Psoas muscle (tissue), 8 donors: ENCODE data around the gene CORO2B. TPM values are rescaled to one million over a fixed set of nuclear protein-coding genes. Genes with fewer than 3 reads are reported as not detected.

Experiments
- ATAC-seq, 4 donors: fragments of 200-7000 bp; cut with Tn5 transposase; one replicate each; pipeline ENCODE4 v1.9.1; 2020; ENCODE audit warnings: moderate library complexity in 3 of 4, mild to moderate bottlenecking in 2 of 4
- DNase-seq, 2 donors: peaks; one replicate each; pipeline ENCODE4 v3.0.0-alpha.2; 2020
- H3K27ac ChIP-seq: fragments of 200-600 bp; one replicate; pipeline ENCODE4 v1.8.0; 2022
- H3K27me3 ChIP-seq, 3 donors: fragments of 200-600 bp in 1 of 3; one replicate each; pipeline versions ENCODE4 v1.6.1 to v1.8.0; 2013 to 2022; ENCODE audit warnings: low read length in 2 of 3, mild to moderate bottlenecking in 2 of 3, moderate library complexity in 1 of 3; ENCODE audit not compliant: insufficient read depth in 3 of 3
- H3K36me3 ChIP-seq, 2 donors: fragments of 200-600 bp in 1 of 2; one replicate each; pipeline versions ENCODE4 v1.6.1 to v1.8.0; 2013 to 2022; ENCODE audit warnings: low read depth in 1 of 2, mild to moderate bottlenecking in 1 of 2, moderate library complexity in 1 of 2; ENCODE audit not compliant: insufficient read depth in 1 of 2
- H3K4me1 ChIP-seq: fragments of 200-600 bp; one replicate; pipeline ENCODE4 v1.8.0; 2022
- H3K4me3 ChIP-seq: fragments of 200-600 bp; one replicate; pipeline ENCODE4 v1.8.0; 2022; ENCODE audit warnings: mild to moderate bottlenecking
- H3K9me3 ChIP-seq: fragments of 200-600 bp; one replicate; pipeline ENCODE4 v1.8.0; 2022
- WGBS, 3 donors: extraction: QIAGEN DNeasy Blood & Tissue Kit; methylation state at CpG; one replicate each; pipeline versions ENCODE4 v1.1.6 to v1.1.7; 2013; 5-methylcytosine and 5-hydroxymethylcytosine counted together
- intact Hi-C, 2 donors: fragments of 100-400 bp; cut with DNase I; formaldehyde crosslinking; loops; one replicate each; pipeline versions ENCODE4 v1.11.0 to v1.14.2; 2022
- polyA plus RNA-seq, 3 donors: library from polyadenylated mRNA; stranded (reverse); fragments of 200-250 nt; gene quantifications; one replicate each; pipeline ENCODE4 v1.2.3, GENCODE V29; 2013
- total RNA-seq, 4 donors: library from RNA; stranded (reverse); fragmentation: NEBNext Ultra II Directional in 2 of 4; extraction: Animal tissue kit (Norgen Biotek cat#: 25700) in 2 of 4; gene quantifications; one replicate each; pipeline versions ENCODE4 v1.2.1 to v1.2.4, GENCODE V29; 2021 to 2023
- TF ChIP-seq, protein P1 (sequence below): fragments of 200-600 bp; IDR thresholded peaks from one replicate; pipeline ENCODE4 v1.8.0; 2022; ENCODE audit warnings: antibody characterized with exemption
- donor health status: healthy with polysubstance abuse.
- donor health status: DM: no; HTN: no; CAD: no; lungs with moderate emphysema.
- donor health status: Bipolar disorder and iron deficiency.
- donor health status: healthy.
- donor health status: DM: yes; HTN: yes; CAD: no.
- donor health status: DM: no; HTN: no; CAD: no.
- donor health status: DM: no; HTN: no; CAD: no.
- donor health status: DM: yes; HTN: yes; CAD: no.

The CORO2B gene
- total and polyA plus RNA-seq, 7 donors: 1.1 to 3.2 (median 2.0) TPM

DNA sequence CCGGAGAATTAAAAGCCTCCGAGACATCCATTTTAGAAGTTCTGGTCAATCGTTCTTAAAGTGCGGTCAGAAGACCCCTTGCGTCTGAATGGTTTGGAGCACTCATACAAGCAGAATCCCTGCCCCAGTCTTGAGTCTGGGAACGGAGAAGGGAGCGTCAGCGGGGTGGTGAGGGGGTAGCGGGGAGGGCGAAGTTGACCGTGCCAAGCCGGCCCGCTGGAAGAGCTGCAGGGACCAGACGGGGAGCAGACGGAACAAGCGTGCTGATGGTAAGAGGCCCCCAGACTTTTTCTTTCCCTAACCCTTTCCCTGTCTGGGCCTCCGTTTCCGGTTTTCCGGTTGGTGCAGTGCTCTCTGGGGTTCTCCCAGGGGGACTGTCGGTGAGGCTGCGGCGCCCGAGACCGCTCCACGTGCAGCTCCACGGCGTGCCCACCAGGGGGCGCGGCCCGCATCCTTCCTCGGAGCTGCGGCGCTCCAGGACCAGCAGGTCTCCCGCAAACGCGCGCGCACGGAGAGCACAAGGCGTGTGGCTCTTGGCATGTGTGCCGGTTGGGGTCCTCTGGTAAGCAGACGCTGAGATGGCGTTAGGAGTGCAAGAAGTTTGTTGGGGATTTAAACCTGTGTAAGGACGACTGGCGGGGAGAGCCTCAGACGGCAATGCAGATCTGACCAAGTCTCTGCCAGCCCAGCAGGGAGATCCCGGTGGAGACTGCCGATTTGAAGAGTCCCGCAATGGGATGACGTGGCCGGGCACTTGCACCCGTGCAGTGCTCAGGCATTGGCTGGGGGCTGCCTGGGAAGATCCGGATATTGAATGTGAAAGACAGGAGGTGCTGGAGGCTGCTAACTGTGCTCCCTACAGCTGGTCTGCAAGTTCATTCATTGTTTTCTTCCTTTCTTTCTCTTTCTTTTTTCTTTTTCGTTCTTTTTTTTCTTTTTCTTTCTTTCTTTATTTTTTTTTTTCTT is 19.2 kb upstream of the CORO2B start:
- 2 to 3% (median 3%) methylated on average over 54 of the region's 54 CpGs for WGBS, 3 donors
- DNase-seq (peak; percentile 79 to 90), ATAC-seq (peak; percentile 92 to 98 (median 94))
- no peaks in the 10 kb centered on the region for H3K36me3 ChIP-seq
- no peaks in the 10 kb centered on the region for H3K4me1 ChIP-seq
- peak overlapping the region; percentile 58 for H3K4me3 ChIP-seq
- intact Hi-C loops: loop anchor here (2.0 to 5.0 kb wide), 6 partner anchors 113 to 318 kb away; no protein-coding TSS in a partner anchor
- H3K27me3 ChIP-seq: no peaks in the 10 kb centered on the region
- TF ChIP-seq, protein P1, sequence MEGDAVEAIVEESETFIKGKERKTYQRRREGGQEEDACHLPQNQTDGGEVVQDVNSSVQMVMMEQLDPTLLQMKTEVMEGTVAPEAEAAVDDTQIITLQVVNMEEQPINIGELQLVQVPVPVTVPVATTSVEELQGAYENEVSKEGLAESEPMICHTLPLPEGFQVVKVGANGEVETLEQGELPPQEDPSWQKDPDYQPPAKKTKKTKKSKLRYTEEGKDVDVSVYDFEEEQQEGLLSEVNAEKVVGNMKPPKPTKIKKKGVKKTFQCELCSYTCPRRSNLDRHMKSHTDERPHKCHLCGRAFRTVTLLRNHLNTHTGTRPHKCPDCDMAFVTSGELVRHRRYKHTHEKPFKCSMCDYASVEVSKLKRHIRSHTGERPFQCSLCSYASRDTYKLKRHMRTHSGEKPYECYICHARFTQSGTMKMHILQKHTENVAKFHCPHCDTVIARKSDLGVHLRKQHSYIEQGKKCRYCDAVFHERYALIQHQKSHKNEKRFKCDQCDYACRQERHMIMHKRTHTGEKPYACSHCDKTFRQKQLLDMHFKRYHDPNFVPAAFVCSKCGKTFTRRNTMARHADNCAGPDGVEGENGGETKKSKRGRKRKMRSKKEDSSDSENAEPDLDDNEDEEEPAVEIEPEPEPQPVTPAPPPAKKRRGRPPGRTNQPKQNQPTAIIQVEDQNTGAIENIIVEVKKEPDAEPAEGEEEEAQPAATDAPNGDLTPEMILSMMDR: peak; percentile 95
- no peak overlapping the region for H3K27ac ChIP-seq
- no peaks in the 10 kb centered on the region for H3K9me3 ChIP-seq

DNA sequence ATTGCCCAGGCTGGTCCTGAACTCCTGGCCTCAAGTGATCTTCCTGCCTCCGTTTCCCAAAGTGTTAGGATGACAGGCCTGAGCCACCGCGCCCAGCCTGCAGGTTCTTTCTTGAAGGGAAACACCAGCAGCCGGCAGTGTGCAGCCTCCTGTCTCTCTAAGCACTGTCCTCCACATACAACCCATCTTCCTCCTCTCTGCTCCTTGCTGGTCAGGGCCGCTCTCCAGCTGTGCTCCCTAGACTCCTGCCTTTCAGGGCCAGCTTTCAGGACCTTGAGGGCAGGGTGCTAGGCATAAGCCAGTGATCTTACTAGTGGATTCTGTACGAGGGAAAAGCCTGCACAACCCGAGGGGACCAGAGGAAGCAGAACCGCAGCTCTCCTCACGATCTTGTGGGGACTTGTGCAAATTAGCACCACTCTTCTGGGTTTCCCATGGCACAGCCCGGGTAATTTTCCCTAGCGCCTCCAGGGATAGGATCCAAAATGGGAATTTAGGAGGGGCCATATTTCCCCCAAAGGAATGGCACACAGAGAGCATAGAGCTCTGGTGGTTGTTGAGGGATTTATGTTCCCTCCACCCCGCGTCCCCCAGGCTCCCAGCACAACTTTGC is 18.2 kb upstream of the CORO2B start:
- TF ChIP-seq, protein P1: no peak
- DNase-seq (no peak), ATAC-seq (no peak)
- Histone ChIP-seq H3K36me3 (no peaks in the 10 kb centered on the region), H3K27me3 (no peaks in the 10 kb centered on the region), H3K9me3 (no peaks in the 10 kb centered on the region), H3K27ac (no peak overlapping the region), H3K4me3 (no peak overlapping the region), H3K4me1 (no peaks in the 10 kb centered on the region)
- 83 to 89% (median 87%) methylated on average over 13 of the region's 13 CpGs for WGBS, 3 donors
- intact Hi-C loops: no loop called here

DNA sequence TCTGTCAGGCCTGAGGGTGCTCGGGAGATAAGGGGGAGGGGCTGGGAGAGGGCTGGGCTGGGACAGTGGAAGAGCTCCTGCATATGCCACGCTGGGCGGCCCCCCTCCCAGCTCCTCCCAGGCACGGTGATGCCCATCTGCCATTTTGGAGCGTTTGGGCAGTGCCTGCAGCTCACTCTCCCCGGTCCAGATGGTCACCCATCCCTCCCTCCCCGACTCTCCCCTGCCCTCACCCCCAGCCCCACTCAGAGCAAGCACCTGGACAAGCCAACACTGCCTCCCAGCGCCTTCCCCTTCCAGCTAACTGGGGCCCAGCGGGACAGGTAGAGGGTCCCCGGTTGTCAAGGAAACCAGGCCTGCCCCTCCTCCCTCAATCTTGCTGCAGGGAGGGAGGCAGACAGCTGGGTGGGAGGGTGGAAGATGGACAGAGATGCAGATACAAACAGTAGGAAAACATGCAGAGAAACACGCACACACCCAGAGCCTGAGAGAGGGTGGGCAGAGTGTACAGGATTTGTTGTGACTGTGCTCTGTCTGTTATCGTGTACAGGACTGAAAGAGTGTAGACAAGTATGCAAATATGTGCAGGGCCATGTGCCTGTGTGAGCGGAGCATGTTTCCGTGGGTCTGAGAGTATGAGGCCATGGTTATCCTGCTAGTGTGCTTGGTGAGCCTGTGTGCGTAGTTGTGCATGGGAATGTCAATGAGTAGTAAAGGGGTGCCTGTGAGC is 17.5 kb upstream of the CORO2B start:
- WGBS, 3 donors: 84 to 85% (median 84%) methylated on average over 14 to 15 of the region's 15 CpGs
- DNase-seq: no peak
- TF ChIP-seq, protein P1: no peak
- no peak for ATAC-seq
- no peaks in the 10 kb centered on the region for H3K27me3 ChIP-seq
- H3K36me3 ChIP-seq: no peaks in the 10 kb centered on the region
- no peaks in the 10 kb centered on the region for H3K4me1 ChIP-seq
- no peak overlapping the region for H3K27ac ChIP-seq
- no peak overlapping the region for H3K4me3 ChIP-seq
- intact Hi-C loops: no loop called here
- H3K9me3 ChIP-seq: no peaks in the 10 kb centered on the region

DNA sequence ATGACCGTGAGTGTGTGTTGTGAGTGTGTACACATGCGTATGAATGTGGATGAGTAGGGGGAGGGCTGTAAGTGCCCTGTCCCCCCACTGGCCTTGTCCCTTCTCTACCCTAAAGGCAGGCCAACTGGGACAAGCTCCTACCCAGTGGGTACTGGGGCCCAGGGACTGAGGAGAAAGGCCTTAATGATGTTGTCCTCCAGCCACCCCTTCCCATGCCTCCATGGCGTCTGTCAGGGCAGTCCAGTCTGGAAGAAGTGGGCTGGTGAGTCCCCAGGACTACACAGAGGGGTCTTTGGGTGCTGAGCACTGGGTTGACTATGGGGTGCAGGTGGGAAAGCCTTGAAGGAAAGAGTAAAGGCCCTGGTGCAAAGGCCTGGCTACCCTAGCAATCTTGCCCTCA is 16.9 kb upstream of the CORO2B start:
- H3K4me1 ChIP-seq: no peaks in the 10 kb centered on the region
- no peaks in the 10 kb centered on the region for H3K27me3 ChIP-seq
- WGBS, 3 donors: 67 to 85% (median 82%) methylated on average over 3 of the region's 3 CpGs
- TF ChIP-seq, protein P1: no peak
- DNase-seq: no peak
- no peak overlapping the region for H3K27ac ChIP-seq
- intact Hi-C loops: no loop called here
- ATAC-seq: no peak
- H3K9me3 ChIP-seq: no peaks in the 10 kb centered on the region
- no peak overlapping the region for H3K4me3 ChIP-seq
- H3K36me3 ChIP-seq: no peaks in the 10 kb centered on the region
